ENCODE measurements around the gene NEGR1. TPM values are rescaled to one million over a fixed set of nuclear protein-coding genes. Genes with fewer than 3 reads are reported as not detected.
A peak's percentile ranks its signal among the peaks of the same experiment; 100 is the strongest.

The NEGR1 gene
- total and polyA plus RNA-seq, 11 donors, result 1.7 to 11.3 (median 6.8) TPM

DNA sequence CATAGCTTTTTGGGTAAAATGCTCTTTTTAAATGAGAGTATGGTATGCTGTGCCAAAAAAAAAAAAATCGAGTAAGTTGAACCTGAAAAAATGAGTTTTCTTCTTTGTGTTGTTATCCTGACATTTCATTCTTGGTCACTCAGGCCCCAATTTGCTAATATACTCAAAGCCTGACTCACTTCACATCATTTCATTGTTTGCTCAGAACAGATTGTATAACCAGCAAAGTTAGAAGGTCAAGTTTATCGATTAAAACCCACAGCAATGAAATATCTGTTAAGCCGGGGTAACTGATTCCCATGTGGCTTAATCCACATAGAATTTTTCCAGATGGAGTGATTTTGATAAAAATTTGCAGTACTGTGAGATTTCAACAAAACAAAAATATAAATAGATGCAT lies 363.7 kb downstream of the NEGR1 start:
- intact Hi-C loops (cut with DNase I), result no loop called here
- 59 to 80% (median 68%) methylated on average over 3 of the region's 3 CpGs for WGBS, 4 donors

GRCh38 chr1:71916894-71917293 lies 365.4 kb downstream of the NEGR1 start:
- DNase-seq, result no peak
- TF ChIP-seq, protein P1, sequence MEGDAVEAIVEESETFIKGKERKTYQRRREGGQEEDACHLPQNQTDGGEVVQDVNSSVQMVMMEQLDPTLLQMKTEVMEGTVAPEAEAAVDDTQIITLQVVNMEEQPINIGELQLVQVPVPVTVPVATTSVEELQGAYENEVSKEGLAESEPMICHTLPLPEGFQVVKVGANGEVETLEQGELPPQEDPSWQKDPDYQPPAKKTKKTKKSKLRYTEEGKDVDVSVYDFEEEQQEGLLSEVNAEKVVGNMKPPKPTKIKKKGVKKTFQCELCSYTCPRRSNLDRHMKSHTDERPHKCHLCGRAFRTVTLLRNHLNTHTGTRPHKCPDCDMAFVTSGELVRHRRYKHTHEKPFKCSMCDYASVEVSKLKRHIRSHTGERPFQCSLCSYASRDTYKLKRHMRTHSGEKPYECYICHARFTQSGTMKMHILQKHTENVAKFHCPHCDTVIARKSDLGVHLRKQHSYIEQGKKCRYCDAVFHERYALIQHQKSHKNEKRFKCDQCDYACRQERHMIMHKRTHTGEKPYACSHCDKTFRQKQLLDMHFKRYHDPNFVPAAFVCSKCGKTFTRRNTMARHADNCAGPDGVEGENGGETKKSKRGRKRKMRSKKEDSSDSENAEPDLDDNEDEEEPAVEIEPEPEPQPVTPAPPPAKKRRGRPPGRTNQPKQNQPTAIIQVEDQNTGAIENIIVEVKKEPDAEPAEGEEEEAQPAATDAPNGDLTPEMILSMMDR (IDR thresholded peaks at IDR 0.05), result no peak
- no peak for TF ChIP-seq POLR2A (IDR thresholded peaks at IDR 0.05)
- WGBS, 4 donors, result 81 to 86% (median 83%) methylated on average over 4 of the region's 4 CpGs
- no peaks in the 10 kb centered on the region for H3K36me3 ChIP-seq
- no peak overlapping the region for H3K27ac ChIP-seq
- H3K4me1 ChIP-seq, result no peaks in the 10 kb centered on the region
- intact Hi-C loops (cut with DNase I), result no loop called here
- no peaks in the 10 kb centered on the region for H3K27me3 ChIP-seq
- no peak for ATAC-seq
- no peak overlapping the region for H3K4me3 ChIP-seq
- H3K9me3 ChIP-seq, result no peaks in the 10 kb centered on the region

More for the DNA sequence above, 363.7 kb downstream of the NEGR1 start:
- Histone ChIP-seq H3K27me3 (no peaks in the 10 kb centered on the region), H3K36me3 (no peaks in the 10 kb centered on the region), H3K4me1 (no peaks in the 10 kb centered on the region), H3K4me3 (no peak overlapping the region), H3K9me3 (no peaks in the 10 kb centered on the region), H3K27ac (no peak overlapping the region)
- TF ChIP-seq, protein P1 (IDR thresholded peaks at IDR 0.05), result no peak
- no peak for TF ChIP-seq POLR2A (IDR thresholded peaks at IDR 0.05)
- ATAC-seq (no peak), DNase-seq (no peak)

GRCh38 chr1:71914626-71915025 lies 367.7 kb downstream of the NEGR1 start:
- ATAC-seq, result no peak
- H3K9me3 ChIP-seq, result no peaks in the 10 kb centered on the region
- H3K27me3 ChIP-seq, result no peaks in the 10 kb centered on the region
- no peaks in the 10 kb centered on the region for H3K4me1 ChIP-seq
- DNase-seq, result no peak
- no peaks in the 10 kb centered on the region for H3K36me3 ChIP-seq
- H3K4me3 ChIP-seq, result no peak overlapping the region
- H3K27ac ChIP-seq, result no peak overlapping the region
- TF ChIP-seq POLR2A (IDR thresholded peaks at IDR 0.05), result no peak
- TF ChIP-seq, protein P1 (IDR thresholded peaks at IDR 0.05), result no peak
- intact Hi-C loops (cut with DNase I), result no loop called here
- WGBS, 4 donors, result 79 to 86% (median 82%) methylated on average over 1 of the region's 1 CpG

DNA sequence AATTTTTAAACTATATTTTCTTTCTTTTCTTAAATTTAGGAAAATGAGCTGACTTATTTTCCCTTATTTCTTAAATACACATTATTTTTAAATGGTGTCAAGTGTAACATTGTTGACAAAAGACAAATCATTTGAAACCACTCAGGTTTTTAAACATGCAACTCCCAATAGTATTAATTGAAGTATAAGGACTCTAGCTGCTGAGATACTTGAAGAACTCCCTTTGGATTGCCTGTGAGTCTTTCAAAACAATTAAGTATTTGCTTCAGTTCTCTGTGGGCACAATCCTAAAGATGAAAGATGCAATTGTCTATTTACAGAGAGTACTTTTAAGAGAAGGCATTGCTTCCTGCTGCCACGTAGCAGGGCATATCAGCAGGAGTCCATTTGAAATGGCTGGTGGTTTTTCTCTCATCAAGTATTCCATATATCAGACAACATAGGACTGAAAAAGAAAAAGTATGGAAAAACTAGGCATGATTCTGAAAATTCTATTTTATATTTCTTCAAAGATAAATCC lies 373.4 kb downstream of the NEGR1 start:
- Histone ChIP-seq H3K27me3 (no peaks in the 10 kb centered on the region), H3K27ac (peak overlapping the region in 1 of 12 donors; percentile 54), H3K4me3 (no peak overlapping the region), H3K36me3 (no peaks in the 10 kb centered on the region), H3K4me1 (no peaks in the 10 kb centered on the region), H3K9me3 (peaks cover 0 to 4% (median 0%) of the 10 kb centered on the region in 12 donors)
- ATAC-seq (no peak), DNase-seq (no peak)
- intact Hi-C loops (cut with DNase I), result no loop called here
- TF ChIP-seq POLR2A (IDR thresholded peaks at IDR 0.05), result no peak
- TF ChIP-seq, protein P1 (IDR thresholded peaks at IDR 0.05), result no peak
- WGBS, 4 donors, result 40 to 67% (median 59%) methylated on average over 1 of the region's 1 CpG

All from heart left ventricle (tissue), 16 donors.